Natural killer cell (primary cell): ENCODE results near the gene FBXW11. TPM values are rescaled to one million over a fixed set of nuclear protein-coding genes. Genes with fewer than 3 reads are reported as not detected.
A peak's percentile ranks its signal among the peaks of the same experiment; 100 is the strongest.

Source experiments
- ATAC-seq, 3 donors: fragments of 150-1000 bp in 2 of 3; fragments of 200-7000 bp in 1 of 3; cut with Tn5 transposase; 1 replicate in 1 of 3; 2 replicates in 2 of 3; pipeline ENCODE4 v1.10.0; 2021; ENCODE audit warnings: mild to moderate bottlenecking in 2 of 3, moderate library complexity in 2 of 3
- DNase-seq, 2 donors: peaks; one replicate each; pipeline versions ENCODE4 v3.0.0 to v3.0.0-alpha.2; 2013 to 2021; ENCODE audit warnings: mixed read lengths in 1 of 2
- H3K27ac ChIP-seq: one replicate; pipeline ENCODE4 v1.5.1; 2013; ENCODE audit warnings: mild to moderate bottlenecking, low read length
- H3K27me3 ChIP-seq: one replicate; pipeline ENCODE4 v1.6.1; 2013; ENCODE audit warnings: low read length; ENCODE audit not compliant: control insufficient read depth, insufficient read depth
- H3K36me3 ChIP-seq: one replicate; pipeline ENCODE4 v1.6.1; 2013; ENCODE audit warnings: low read length; ENCODE audit not compliant: control insufficient read depth, insufficient read depth
- H3K4me1 ChIP-seq: one replicate; pipeline ENCODE4 v1.6.1; 2013; ENCODE audit warnings: low read length; ENCODE audit not compliant: control insufficient read depth, insufficient read depth
- H3K4me3 ChIP-seq: one replicate; pipeline ENCODE4 v1.5.1; 2013; ENCODE audit warnings: low read length
- H3K9me3 ChIP-seq: one replicate; pipeline ENCODE4 v1.6.1; 2013; ENCODE audit warnings: low read length; ENCODE audit not compliant: control insufficient read depth, insufficient read depth
- H3K27ac Mint-ChIP-seq, 2 donors: one replicate each; pipeline ENCODE4 v1.8.0; 2022; ENCODE audit warnings: mild to moderate bottlenecking in 2 of 2, mixed read lengths in 2 of 2, moderate library complexity in 1 of 2
- H3K27me3 Mint-ChIP-seq, 2 donors: one replicate each; pipeline ENCODE4 v1.8.0; 2022; ENCODE audit warnings: low read depth in 2 of 2, mixed read lengths in 2 of 2
- H3K36me3 Mint-ChIP-seq: one replicate; pipeline ENCODE4 v1.8.0; 2022; ENCODE audit warnings: mixed read lengths
- H3K4me1 Mint-ChIP-seq, 2 donors: one replicate each; pipeline ENCODE4 v1.8.0; 2022; ENCODE audit warnings: mixed read lengths in 2 of 2
- H3K4me3 Mint-ChIP-seq: one replicate; pipeline ENCODE4 v1.8.0; 2022; ENCODE audit warnings: mild to moderate bottlenecking, moderate library complexity, mixed read lengths
- H3K9me3 Mint-ChIP-seq, 2 donors: one replicate each; pipeline ENCODE4 v1.8.0; 2022; ENCODE audit warnings: mixed read lengths in 2 of 2
- CTCF ChIP-seq: fragments of 200-600 bp; IDR thresholded peaks from one replicate; pipeline ENCODE4 v1.8.0; 2022; ENCODE audit warnings: antibody characterized with exemption
- WGBS: methylation state at CpG from one replicate; pipeline ENCODE4 v1.1.7; 2013; ENCODE audit warnings: missing lambda C conversion rate; ENCODE audit not compliant: insufficient coverage; 5-methylcytosine and 5-hydroxymethylcytosine counted together
- intact Hi-C: fragments of 100-400 bp; cut with micrococcal nuclease; formaldehyde crosslinking; loops from one replicate; pipeline ENCODE4 v1.14.2; 2022
- total RNA-seq, 4 donors: library from RNA; stranded (reverse); fragments of 120-200 nt in 1 of 4; gene quantifications; one replicate each; pipeline versions ENCODE4 v1.2.3 to v1.2.4, GENCODE V29; 2013 to 2022

The FBXW11 gene
- total RNA-seq, 3 donors from 2014 or later (not counting 1 experiment from before 2014, with no cell fraction given), result 26.7 to 40.3 (median 39.5) TPM

GRCh38 chr5:171955761-171956160 lies 50.7 kb downstream of the FBXW11 start:
- H3K4me1 Mint-ChIP-seq, result peaks cover 46 to 56% of the 10 kb centered on the region in 2 donors
- H3K27ac Mint-ChIP-seq, result peak overlapping the region; percentile 76 to 82

DNA sequence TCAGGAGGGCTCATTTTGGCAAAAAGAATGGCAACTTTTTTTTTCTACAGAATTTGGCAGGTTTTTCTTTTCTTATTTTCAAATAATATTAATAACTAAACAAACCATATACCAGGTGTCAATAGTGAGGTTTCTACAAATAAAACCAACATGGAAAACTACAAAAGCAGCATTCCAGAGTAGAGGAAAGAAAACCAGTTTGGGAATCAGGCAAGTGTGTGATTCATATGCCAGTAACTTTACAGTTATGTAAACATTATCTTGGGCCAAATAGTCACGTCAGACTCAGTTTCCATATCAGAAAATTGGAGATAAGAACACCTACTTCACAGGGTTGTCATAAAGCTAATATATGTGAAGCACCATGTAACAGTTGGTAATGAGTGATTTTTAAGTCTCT lies 51.7 kb downstream of the FBXW11 start:
- DNase-seq (no peak), ATAC-seq (no peak)
- no peak overlapping the region for H3K4me3 Mint-ChIP-seq
- WGBS, result no CpG with 5 or more reads among the region's 1 CpG
- peaks cover 46 to 56% of the 10 kb centered on the region in 2 donors for H3K4me1 Mint-ChIP-seq
- no peak overlapping the region for H3K27ac ChIP-seq
- H3K27ac Mint-ChIP-seq, result no peak overlapping the region
- no peaks in the 10 kb centered on the region for H3K9me3 ChIP-seq
- no peaks in the 10 kb centered on the region for H3K36me3 Mint-ChIP-seq
- intact Hi-C loops, result loop anchor here (5.0 kb wide), 1 partner anchor 53 kb away; the partner anchor contains the start of gene FBXW11
- no peaks in the 10 kb centered on the region for H3K36me3 ChIP-seq
- peaks cover 18% of the 10 kb centered on the region for H3K4me1 ChIP-seq
- H3K9me3 Mint-ChIP-seq, result no peaks in the 10 kb centered on the region
- no peaks in the 10 kb centered on the region for H3K27me3 Mint-ChIP-seq
- TF ChIP-seq CTCF, result no peak
- H3K4me3 ChIP-seq, result no peak overlapping the region
- no peaks in the 10 kb centered on the region for H3K27me3 ChIP-seq

More at GRCh38 chr5:171955761-171956160, 50.7 kb downstream of the FBXW11 start:
- Histone ChIP-seq H3K27me3 (no peaks in the 10 kb centered on the region), H3K36me3 (no peaks in the 10 kb centered on the region), H3K4me3 (no peak overlapping the region), H3K27ac (no peak overlapping the region), H3K4me1 (peaks cover 18% of the 10 kb centered on the region), H3K9me3 (no peaks in the 10 kb centered on the region)
- no peak for DNase-seq
- H3K36me3 Mint-ChIP-seq, result no peaks in the 10 kb centered on the region
- no peak overlapping the region for H3K4me3 Mint-ChIP-seq
- intact Hi-C loops, result loop anchor here (2.0 to 5.0 kb wide), 2 partner anchors 29 to 52 kb away; partner anchors contain the start of gene FBXW11
- no peaks in the 10 kb centered on the region for H3K9me3 Mint-ChIP-seq
- WGBS, result 94% methylated on average over 4 of the region's 4 CpGs
- TF ChIP-seq CTCF, result no peak
- no peak for ATAC-seq
- H3K27me3 Mint-ChIP-seq, result no peaks in the 10 kb centered on the region

DNA sequence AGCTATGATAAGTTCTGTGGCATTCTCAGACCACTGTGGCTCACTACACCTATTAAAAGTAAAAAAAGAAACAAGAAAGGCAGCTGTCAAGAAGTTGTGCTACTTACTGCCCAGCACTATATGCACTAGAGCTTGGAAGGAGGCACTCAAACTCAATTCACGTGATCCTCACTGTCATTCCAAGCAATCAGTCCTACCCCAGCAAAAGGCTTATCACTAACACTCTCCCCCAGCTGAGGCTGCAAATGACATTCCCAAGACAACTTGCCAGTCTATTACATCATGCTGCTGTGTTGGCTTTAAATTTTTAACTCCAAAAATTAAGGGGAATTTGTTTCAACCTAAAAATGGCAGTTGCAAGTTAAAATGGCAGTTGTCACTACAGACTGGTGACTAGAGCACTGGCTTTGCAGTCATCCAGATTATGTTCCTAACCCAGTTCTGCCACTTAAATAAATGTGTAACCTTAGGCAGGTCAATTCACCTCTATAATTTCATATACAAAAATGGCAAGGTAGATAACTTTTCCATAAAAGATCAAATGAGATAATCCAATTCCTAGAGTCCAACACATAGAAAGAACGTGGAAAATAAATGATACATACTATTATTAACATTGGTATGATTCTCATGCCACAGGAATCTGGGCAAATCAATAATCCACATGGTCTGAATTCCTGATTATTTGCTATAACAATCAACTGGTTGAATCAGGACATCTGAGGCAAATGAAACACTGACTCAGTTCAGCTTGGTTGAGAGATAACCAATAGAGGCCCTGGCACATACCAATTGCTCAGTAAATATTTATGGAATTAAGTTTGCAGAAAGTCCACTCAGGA lies 52.4 kb downstream of the FBXW11 start:
- intact Hi-C loops, result no loop called here
- Mint-ChIP-seq H3K27me3 (no peaks in the 10 kb centered on the region), H3K4me3 (no peak overlapping the region), H3K36me3 (no peaks in the 10 kb centered on the region), H3K4me1 (peaks cover 49 to 56% of the 10 kb centered on the region in 2 donors), H3K27ac (no peak overlapping the region), H3K9me3 (no peaks in the 10 kb centered on the region)
- Histone ChIP-seq H3K27ac (no peak overlapping the region), H3K9me3 (no peaks in the 10 kb centered on the region), H3K4me1 (peaks cover 18% of the 10 kb centered on the region), H3K4me3 (no peak overlapping the region), H3K27me3 (no peaks in the 10 kb centered on the region), H3K36me3 (no peaks in the 10 kb centered on the region)
- no peak for ATAC-seq
- TF ChIP-seq CTCF, result no peak
- WGBS, result 100% methylated on average over 1 of the region's 2 CpGs
- DNase-seq, result no peak
